Astrocyte of the cerebellum (primary cell): Measurements from ENCODE around the gene ITPKC.

ENCODE experiments used
- DNase-seq: peaks from one replicate; pipeline ENCODE4 v3.0.0-alpha.2; 2011; ENCODE audit warnings: low read depth
- H3K4me3 ChIP-seq: 2 replicates; pipeline ENCODE4 v1.5.1; 2011; ENCODE audit warnings: mild to moderate bottlenecking, low read depth, low read length, moderate library complexity
- in situ Hi-C: cut with HindIII; loops from 2 replicates; pipeline ENCODE4 v1.10.0; 2017; ENCODE audit warnings: low sequenced_read_pairs
- TF ChIP-seq, protein P1 (sequence below): IDR thresholded peaks from 2 replicates; pipeline ENCODE4 v1.5.1; 2012; ENCODE audit warnings: low read length, low read depth, moderate library complexity, mild to moderate bottlenecking; ENCODE audit errors: missing control alignments

Gene ITPKC

GRCh38 chr19:40685016-40685526, 31.8 kb upstream of the ITPKC start:
- TF ChIP-seq, protein P1, sequence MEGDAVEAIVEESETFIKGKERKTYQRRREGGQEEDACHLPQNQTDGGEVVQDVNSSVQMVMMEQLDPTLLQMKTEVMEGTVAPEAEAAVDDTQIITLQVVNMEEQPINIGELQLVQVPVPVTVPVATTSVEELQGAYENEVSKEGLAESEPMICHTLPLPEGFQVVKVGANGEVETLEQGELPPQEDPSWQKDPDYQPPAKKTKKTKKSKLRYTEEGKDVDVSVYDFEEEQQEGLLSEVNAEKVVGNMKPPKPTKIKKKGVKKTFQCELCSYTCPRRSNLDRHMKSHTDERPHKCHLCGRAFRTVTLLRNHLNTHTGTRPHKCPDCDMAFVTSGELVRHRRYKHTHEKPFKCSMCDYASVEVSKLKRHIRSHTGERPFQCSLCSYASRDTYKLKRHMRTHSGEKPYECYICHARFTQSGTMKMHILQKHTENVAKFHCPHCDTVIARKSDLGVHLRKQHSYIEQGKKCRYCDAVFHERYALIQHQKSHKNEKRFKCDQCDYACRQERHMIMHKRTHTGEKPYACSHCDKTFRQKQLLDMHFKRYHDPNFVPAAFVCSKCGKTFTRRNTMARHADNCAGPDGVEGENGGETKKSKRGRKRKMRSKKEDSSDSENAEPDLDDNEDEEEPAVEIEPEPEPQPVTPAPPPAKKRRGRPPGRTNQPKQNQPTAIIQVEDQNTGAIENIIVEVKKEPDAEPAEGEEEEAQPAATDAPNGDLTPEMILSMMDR: no peak
- H3K4me3 ChIP-seq: no peak overlapping the region
- DNase-seq: no peak
- in situ Hi-C loops: no loop called here

- no peak overlapping the region for H3K4me3 ChIP-seq
- DNase-seq: no peak
- TF ChIP-seq, protein P1: no peak
- in situ Hi-C loops: no loop called here
Observed at GRCh38 chr19:40685563-40685962, 31.3 kb upstream of the ITPKC start.

DNA sequence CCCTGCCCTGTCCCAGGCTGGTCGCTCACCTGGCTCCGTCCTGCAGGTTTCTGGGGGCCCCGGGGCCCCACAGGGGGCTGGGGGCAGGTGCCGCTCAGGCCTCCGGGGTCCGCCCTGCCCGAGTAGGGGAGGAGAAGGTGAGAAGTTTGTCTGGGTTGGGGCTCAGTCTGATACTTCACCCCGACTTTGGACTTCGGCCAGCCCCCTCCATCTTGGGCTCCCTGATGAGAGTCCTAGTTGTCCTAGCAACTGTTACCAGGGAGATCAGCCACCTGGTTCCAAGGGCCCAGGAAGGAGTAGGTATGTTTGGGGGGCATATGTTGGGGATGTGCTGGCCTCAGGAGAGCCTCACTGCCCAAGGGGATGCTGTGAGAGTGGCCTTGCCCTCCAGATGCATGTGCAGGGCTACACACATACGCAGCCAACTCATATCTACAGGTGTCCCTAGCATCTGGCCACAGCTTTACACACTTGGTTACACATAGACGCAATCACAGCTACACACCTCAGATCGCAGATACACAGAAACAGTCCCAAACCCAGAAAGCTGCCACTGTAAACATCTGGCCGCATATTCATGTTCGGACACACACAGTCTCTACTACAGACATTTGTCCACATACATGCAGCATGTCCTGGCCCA, 29.9 kb upstream of the ITPKC start:
- TF ChIP-seq, protein P1: no peak
- no peak for DNase-seq
- in situ Hi-C loops: no loop called here
- H3K4me3 ChIP-seq: no peak overlapping the region

DNA sequence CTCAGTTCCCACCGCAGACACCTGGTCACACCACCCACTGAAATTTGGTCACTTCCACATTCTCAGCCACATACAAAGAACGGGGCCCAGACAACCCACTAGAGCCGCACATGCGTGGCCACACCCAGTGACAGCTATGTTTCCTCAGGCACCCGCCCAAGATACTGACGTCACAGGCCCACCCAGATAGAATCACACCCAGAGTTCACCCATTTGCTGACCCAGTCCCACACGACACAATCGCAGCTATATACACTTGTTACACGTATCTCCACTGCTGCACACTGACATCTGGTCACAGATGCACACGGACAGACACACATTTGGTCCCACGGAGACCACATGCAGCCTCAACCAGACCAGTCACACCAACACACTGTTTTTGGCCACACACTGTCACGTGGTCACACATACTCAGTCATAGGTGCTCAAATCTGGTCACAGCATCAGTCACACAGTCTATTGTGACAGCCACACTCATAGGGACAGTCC, 29.3 kb upstream of the ITPKC start:
- DNase-seq: no peak
- H3K4me3 ChIP-seq: no peak overlapping the region

DNA sequence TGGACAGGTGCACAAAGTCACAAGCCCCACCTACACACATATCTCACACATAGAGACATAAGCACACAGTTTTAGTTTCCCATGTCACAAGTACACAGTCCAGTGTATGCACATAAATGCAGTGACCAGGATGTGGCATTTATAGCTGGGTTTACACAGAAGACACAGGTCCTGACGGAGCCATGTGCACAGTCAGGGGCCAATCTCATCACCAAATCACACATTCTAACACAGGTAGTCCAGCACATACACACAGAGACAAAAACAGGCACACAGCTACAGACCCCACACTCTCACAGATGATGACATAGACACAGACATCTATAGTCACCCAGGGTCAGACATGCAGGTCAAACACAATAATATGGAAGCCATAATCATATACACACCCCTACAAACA, 28.6 kb upstream of the ITPKC start:
- DNase-seq: no peak
- TF ChIP-seq, protein P1: no peak
- H3K4me3 ChIP-seq: peak overlapping the region; percentile 92
- in situ Hi-C loops: no loop called here

More for the DNA sequence above, 29.3 kb upstream of the ITPKC start:
- in situ Hi-C loops: no loop called here
- TF ChIP-seq, protein P1: no peak

DNA sequence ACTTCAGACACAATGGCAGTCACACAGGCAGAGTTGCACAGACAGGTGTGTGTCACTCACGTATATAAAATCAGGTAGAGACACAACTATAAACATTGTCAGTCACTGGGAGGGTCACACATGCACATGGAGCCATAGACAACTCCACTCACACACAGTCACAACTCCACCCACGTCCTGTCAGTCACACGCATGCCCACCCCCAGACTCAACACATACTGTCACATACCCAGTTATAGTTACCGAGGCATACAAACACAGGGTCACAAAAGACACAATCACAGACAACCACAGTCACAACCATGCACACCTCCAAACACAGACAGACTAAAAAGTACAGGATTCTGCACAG, 27.9 kb upstream of the ITPKC start:
- DNase-seq: no peak
- in situ Hi-C loops: no loop called here
- H3K4me3 ChIP-seq: peak overlapping the region; percentile 92
- TF ChIP-seq, protein P1: no peak
